Thyroid gland (tissue), 4 donors: Measurements from ENCODE around the gene MIDN.
"Not testable (repeated sequence)": the region's sequence is repeated elsewhere in the genome, so short reads cannot be mapped to it uniquely, and the experiment has no call there.

Experiments used
- POLR2A ChIP-seq, 2 donors: fragments of 450-650 bp; IDR thresholded peaks; one replicate each; pipeline ENCODE4 v1.6.1; 2017; ENCODE audit warnings: antibody characterized with exemption in 2 of 2, mild to moderate bottlenecking in 2 of 2, moderate library complexity in 1 of 2
- TF ChIP-seq, protein P1 (sequence below), 6 experiments: fragments of 200-600 bp in 3 of 6; fragments of 450-650 bp in 3 of 6; sonication (generic) in 3 of 6; IDR thresholded peaks; one replicate each; pipeline ENCODE4 v1.5.1; 2016 to 2019; ENCODE audit warnings: antibody characterized with exemption in 6 of 6, mild to moderate bottlenecking in 2 of 6, inconsistent platforms in 1 of 6, moderate library complexity in 1 of 6

DNA sequence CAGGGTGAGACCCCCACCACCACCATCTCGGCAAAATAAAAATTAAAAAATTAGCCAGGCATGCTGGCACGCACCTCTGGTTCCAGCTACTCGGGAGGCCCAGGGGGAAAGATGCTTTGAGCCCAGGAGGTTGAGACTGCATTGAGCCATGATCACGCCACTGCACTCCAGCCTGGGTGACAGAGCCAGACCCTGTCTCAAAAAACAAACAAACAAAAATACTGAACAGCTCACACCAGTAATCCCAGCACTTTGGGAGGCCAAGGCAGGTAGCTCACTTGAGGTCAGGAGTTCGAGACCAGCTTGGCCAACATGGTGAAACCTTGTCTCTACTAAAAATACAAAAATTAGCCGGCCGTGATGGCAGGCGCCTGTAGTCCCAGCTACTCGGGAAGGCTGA is 57.0 kb downstream of the MIDN start:
- not testable (repeated sequence) for TF ChIP-seq POLR2A (IDR thresholded peaks at IDR 0.05)
- TF ChIP-seq, protein P1, sequence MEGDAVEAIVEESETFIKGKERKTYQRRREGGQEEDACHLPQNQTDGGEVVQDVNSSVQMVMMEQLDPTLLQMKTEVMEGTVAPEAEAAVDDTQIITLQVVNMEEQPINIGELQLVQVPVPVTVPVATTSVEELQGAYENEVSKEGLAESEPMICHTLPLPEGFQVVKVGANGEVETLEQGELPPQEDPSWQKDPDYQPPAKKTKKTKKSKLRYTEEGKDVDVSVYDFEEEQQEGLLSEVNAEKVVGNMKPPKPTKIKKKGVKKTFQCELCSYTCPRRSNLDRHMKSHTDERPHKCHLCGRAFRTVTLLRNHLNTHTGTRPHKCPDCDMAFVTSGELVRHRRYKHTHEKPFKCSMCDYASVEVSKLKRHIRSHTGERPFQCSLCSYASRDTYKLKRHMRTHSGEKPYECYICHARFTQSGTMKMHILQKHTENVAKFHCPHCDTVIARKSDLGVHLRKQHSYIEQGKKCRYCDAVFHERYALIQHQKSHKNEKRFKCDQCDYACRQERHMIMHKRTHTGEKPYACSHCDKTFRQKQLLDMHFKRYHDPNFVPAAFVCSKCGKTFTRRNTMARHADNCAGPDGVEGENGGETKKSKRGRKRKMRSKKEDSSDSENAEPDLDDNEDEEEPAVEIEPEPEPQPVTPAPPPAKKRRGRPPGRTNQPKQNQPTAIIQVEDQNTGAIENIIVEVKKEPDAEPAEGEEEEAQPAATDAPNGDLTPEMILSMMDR (IDR thresholded peaks at IDR 0.05): not testable (repeated sequence)
